CD4-positive, alpha-beta T cell treated with Interleukin-4 for 4 hours (primary cell): ENCODE results near the gene JAKMIP3.

Experiments
- DNase-seq: peaks from one replicate; pipeline ENCODE4 v3.0.0-alpha.2; 2020

The JAKMIP3 gene

DNA sequence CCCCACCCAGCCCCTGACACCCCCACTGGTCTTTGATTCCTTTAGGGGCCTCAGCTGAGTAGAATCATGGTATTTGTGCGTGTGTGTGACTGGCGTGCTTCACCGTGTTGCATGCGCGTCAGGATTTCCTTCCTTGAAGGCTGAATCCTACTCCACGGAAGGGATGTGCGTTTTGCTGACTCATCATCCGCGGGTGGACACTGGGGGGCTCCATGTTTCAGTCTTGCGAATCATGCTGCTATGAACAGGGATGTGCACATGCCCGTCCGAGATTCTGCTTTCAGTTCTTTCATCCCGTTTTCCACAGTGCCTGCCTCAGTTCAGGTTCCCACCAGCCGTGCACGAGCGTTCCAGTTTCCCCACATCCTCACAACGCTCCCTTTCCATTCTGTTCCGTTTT lies 20.9 kb upstream of the JAKMIP3 start:
- DNase-seq: no peak

- DNase-seq: no peak
These were observed 20.4 kb upstream of the JAKMIP3 start for GRCh38 chr10:132045324-132045723.

DNA sequence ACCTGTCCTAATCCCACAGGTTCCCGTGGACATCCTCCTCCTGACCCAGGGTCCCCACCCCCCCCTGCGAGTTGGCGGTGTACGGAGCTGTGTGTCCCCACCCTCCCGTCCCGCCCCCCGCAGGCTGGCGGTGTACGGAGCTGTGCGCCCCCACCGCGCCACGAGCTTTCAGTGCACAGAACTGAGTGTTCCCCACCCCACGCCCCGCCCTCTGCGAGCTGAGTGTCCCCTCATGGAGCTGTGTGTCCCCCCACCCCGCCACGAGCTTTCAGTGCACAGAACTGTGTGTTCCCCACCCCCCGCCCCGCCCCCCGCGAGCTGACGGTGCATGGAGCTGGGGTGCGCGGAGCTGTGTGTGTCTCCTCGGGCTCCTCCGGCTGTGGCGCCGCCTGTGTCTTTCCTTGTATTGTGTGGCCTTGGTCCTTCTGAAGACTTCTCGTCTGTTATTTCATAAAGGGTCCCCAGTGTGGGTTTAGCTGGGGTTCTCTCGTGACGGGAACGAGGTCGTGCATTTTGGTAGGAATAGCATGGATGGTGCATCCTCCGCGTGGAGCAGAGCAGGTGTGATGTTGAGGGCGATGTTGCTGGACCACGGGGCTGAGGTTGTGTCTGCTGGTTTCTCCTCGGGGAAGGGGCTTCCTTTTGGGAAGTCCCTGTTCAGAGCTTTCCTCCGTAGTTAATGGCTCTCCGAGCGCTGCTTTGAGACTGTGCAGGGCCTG lies 18.0 kb upstream of the JAKMIP3 start:
- DNase-seq: no peak

- no peak for DNase-seq
These were observed 17.5 kb upstream of the JAKMIP3 start for GRCh38 chr10:132048294-132048667.

GRCh38 chr10:132050191-132050590 lies 15.6 kb upstream of the JAKMIP3 start:
- DNase-seq: no peak

- DNase-seq: no peak
These were observed 13.6 kb upstream of the JAKMIP3 start for GRCh38 chr10:132052124-132052523.

DNA sequence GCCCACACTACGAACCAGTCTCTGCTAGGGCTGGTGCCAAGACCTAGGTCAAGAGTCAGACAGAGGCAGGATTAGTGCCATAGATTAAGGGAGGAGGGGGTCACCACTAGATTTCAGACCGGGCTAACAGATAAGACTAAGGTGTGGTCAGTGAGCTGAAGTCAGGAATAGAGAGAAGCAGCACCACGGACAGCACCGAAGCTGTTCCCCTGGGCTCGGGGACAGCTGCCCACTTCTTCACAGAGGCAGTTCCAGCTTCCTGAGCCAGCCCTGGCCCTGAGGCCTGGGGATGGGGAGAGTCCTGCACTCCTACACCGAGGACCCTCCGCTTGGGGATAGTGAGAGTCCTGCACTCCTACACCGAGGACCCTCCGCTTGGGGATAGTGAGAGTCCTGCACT lies 11.2 kb upstream of the JAKMIP3 start:
- DNase-seq: no peak

DNA sequence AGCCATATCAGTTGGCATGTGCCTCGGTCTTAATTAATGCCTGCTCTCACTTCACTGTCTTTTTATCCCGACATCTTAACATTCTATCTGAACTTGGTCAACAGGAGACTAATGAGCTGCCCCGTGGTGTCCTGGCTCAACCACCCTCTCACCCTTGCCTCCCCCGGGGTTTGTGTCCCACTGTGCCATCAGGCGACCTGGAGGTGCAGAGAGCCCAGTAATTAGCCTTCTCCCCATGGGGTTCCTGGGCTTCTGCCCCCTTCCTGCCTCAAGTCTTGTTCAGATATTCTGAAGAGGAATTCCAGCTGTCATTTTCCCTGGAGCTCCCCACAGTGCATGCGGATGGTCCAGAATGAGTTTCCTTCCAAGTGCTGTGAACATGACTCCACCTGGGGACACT lies 10.1 kb upstream of the JAKMIP3 start:
- no peak for DNase-seq

DNA sequence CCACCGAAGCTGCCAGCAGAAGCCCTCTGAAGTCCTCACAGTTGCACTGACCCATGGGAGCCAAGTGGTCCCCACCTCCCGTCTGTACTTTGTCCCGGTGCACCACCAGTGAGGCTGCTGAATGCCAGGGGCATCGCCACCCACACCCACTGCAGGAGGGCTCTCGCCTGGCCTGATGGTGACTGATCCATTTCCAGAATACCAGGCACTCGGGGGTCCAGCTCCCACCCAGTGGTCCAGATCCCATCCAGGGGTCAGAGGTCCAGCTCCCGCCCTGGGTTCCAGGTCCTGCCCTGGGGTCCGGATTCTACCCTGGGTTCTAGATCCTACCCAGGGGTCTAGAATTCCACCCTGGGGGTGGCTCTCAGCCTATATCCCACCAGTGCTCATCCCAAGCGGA lies 9.1 kb upstream of the JAKMIP3 start:
- DNase-seq: no peak

DNA sequence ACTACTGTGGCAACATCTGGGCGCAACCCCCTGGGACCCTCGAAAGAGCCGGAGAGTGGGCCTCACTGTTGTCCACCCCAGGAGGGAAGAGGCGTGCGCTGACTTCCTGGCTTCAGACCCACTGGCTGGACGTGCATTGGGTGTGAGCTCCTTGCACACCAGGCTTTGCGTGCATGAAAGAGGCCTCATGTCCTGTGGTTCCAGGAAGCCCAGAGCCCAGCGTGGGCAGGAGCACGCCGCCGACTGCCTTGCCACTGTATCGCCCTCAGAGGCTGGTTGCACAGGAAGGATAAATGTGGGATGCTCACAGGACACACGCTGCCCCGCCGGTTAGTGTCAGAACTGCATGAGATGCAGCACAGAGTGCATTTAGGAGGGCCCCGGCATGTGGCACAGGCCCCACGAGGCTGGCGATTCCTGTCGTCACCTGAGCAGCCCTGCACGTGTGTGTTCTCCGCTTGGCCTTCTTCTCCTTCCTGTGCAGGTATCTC lies 8.5 kb upstream of the JAKMIP3 start:
- no peak for DNase-seq

GRCh38 chr10:132058111-132058745 lies 7.5 kb upstream of the JAKMIP3 start:
- DNase-seq: no peak

- no peak for DNase-seq
These were observed 6.7 kb upstream of the JAKMIP3 start for GRCh38 chr10:132058793-132059759.

DNA sequence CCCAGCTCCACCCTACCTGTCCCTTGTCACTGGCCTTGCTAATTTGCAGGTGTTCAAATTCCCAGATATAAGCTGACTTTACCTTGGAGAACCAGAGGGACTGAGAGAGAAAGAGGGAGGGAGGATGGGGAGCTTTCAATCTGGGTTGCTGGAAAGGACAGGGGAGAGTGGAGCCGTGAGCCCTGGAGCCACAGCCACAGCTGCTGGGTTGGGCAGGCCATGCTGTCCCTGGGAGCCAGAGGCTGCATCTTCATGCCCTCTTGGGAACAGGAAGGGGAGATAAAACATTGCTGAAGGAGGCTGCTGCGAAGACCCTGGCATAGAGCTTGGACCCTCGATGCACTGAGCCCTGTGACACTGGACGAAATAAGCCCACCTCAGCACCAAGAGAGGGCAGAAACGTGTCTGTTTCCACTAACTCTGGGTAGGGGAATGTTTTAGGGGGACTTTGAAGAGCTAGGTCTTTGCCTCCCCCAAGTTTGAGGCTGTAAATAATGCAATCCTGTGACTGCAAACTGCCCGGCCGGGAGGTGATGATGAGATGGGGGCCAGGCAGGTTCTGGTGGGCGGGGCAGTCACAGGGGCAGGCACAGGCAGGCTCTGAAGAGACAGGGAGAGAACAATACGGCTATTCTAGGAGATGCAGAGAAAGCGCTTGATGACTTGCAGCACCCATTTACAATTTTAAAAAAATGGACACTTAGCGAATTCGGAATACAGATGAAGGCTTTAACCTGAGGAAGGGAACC lies 5.8 kb upstream of the JAKMIP3 start:
- DNase-seq: no peak

DNA sequence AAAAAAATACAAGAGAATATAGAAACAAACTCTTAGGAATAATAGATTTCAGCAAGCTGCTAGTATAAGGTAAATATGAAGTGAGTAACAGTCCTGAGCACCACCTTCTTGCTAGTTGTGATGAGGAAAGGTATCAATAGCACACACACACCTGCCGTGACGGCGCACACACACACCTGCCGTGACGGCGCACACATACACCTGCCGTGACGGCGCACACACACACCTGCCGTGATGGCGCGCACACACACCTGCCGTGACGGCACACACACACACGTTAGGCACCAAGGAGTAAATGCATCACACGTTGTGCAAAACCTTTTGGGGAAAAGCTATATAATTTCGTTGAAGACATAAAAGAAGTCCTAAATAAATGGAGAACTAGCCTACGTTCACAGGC lies 4.7 kb upstream of the JAKMIP3 start:
- no peak for DNase-seq

- DNase-seq: no peak
These were observed 4.3 kb upstream of the JAKMIP3 start for GRCh38 chr10:132061465-132061864.

GRCh38 chr10:132062116-132062515 lies 3.6 kb upstream of the JAKMIP3 start:
- DNase-seq: no peak

GRCh38 chr10:132062641-132063390 lies 2.9 kb upstream of the JAKMIP3 start:
- no peak for DNase-seq

DNA sequence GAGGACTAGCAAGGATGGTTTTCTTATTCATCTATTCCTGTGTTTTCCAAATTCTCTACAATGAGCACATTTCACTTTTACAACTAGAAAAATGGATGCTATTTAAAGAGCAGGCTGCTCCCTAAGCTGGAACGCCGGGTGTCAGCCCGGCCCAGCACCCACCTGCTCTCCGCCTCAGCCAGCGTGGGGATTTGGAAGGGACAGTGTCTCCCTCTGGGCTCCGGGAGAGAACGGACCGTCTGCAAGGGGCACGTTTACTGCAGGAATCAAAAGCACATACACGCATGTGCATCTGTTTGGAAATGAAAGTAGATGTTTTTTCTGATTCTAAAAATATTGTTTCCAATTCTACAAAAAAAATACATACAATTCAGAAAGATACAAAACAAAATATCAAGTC lies 2.3 kb upstream of the JAKMIP3 start:
- DNase-seq: no peak

DNA sequence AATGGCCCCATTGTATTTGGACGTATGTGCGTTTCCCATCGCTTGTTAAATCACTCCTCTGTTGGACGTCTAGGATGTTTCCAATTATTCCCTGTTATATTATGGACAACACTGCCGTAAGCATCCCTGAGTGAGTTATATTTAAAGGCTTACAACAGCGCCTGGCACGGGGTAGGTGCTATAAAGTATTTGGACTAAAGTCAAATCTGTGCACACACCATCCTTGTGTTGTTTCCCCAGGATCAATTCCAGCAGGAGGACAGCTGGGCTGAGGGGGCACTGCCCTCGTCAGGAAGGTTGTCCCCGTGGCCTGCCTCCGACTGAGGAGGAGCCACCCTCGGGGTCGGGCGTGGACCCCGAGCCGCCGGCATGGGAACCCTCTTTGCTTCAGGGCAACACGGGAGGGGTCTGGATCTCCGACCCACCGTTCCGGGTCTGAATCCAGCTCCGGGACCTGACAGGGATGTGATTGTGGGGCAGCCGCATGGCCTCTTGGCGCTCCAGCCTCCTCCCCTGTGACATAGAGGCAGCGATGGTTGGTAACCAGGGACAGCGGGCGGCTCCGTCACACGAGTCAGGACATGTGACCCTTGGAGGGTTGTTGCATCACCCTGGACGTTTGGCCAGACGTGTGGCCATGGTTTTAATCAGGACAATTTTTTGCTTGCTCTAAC lies 1.5 kb upstream of the JAKMIP3 start:
- DNase-seq: no peak

GRCh38 chr10:132064771-132065437 lies 842 bp upstream of the JAKMIP3 start:
- DNase-seq: no peak

DNA sequence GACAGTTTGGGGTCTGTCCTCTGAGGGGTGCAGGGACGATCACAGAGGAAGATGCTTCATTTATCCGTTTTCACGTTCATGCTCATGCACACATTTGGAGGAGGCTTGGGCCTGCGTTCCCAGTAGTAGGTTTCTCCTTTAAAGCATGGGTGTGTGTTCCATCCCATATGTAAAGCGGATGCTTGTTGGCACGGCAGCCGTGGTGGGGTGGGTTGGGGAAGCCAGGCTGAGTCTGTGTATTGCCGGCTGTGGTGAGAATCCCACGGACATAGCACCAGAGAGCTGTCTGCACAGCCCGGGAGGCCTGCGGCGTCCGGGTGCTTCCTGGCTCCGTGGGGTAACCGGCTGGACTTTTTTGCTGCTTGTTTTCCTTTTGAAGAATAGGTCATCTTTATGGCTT lies 440 bp downstream of the JAKMIP3 start:
- DNase-seq: no peak
